A673 (cell line): Measurements from ENCODE around the gene RBM20. TPM values are rescaled to one million over a fixed set of nuclear protein-coding genes. Genes with fewer than 3 reads are reported as not detected.

Source experiments
- BruUV-seq: library from RNA; stranded (reverse); fragments of 400-500 nt; replicated peaks from 2 replicates; lab custom pipeline; 2021; lab: Mats Ljungman, UMichigan
- CTCF ChIA-PET: fragments of 300-600 bp; sonication (Branson Sonifier 250); formaldehyde crosslinking; loops from one replicate; lab custom pipeline; 2022; ENCODE audit warnings: antibody characterized with exemption; lab: Charles Lee
- POLR2A ChIA-PET: fragments of 300-600 bp; sonication (Branson Sonifier 250); formaldehyde crosslinking; loops from one replicate; lab custom pipeline; 2022; ENCODE audit warnings: antibody characterized with exemption; ENCODE audit not compliant: low non-redundant PET; lab: Charles Lee
- DNase-seq: peaks from one replicate; pipeline ENCODE4 v3.0.0-alpha.2; 2015; ENCODE audit warnings: low spot score
- H3K27ac ChIP-seq: fragments of 200-600 bp; sonication (generic); 2 replicates; pipeline ENCODE4 v1.5.1; 2016; ENCODE audit warnings: mixed run types, low read depth, mild to moderate bottlenecking, mixed read lengths, antibody characterized with exemption, low read length; ENCODE audit not compliant: poor library complexity, severe bottlenecking
- H3K27me3 ChIP-seq: fragments of 200-600 bp; sonication (generic); replicated peaks from 2 replicates; pipeline ENCODE4 v1.6.1; 2017; ENCODE audit warnings: mixed run types, low read depth, mild to moderate bottlenecking, mixed read lengths, antibody characterized with exemption, low read length; ENCODE audit not compliant: insufficient read depth, poor library complexity
- H3K36me3 ChIP-seq: fragments of 200-600 bp; sonication (generic); 2 replicates; pipeline ENCODE4 v1.6.1; 2016; ENCODE audit warnings: mixed run types, mild to moderate bottlenecking, mixed read lengths, antibody characterized with exemption, low read length; ENCODE audit not compliant: insufficient read depth, poor library complexity, severe bottlenecking
- H3K4me1 ChIP-seq: fragments of 200-600 bp; sonication (generic); 2 replicates; pipeline ENCODE4 v1.6.1; 2017; ENCODE audit warnings: mixed run types, mild to moderate bottlenecking, mixed read lengths, antibody characterized with exemption, low read length; ENCODE audit not compliant: insufficient read depth, poor library complexity, severe bottlenecking
- H3K4me3 ChIP-seq: fragments of 200-600 bp; sonication (generic); 2 replicates; pipeline ENCODE4 v1.5.1; 2016; ENCODE audit warnings: low read depth, mixed run types, mild to moderate bottlenecking, mixed read lengths, low read length; ENCODE audit not compliant: poor library complexity, severe bottlenecking
- H3K9me3 ChIP-seq: fragments of 200-600 bp; sonication (generic); 2 replicates; pipeline ENCODE4 v1.6.1; 2016; ENCODE audit warnings: mixed run types, low read depth, mild to moderate bottlenecking, mixed read lengths, antibody characterized with exemption, low read length; ENCODE audit not compliant: poor library complexity, severe bottlenecking
- CTCF ChIP-seq: fragments of 300-800, 200-600 bp; sonication (generic); conservative IDR thresholded peaks from 2 replicates; pipeline ENCODE4 v1.5.1; 2017; ENCODE audit warnings: low read depth, mild to moderate bottlenecking, antibody characterized with exemption, low read length, moderate library complexity, mixed read lengths
- EZH2 ChIP-seq: fragments of 200-600 bp; sonication (generic); IDR thresholded peaks from 2 replicates; pipeline ENCODE4 v1.6.1; 2017; ENCODE audit warnings: borderline replicate concordance, low read depth, mild to moderate bottlenecking, mixed read lengths, antibody characterized with exemption, low read length; ENCODE audit not compliant: poor library complexity, severe bottlenecking
- intact Hi-C: fragments of 100-400 bp; cut with micrococcal nuclease; formaldehyde crosslinking; loops from one replicate; pipeline ENCODE4 v1.10.0; 2022; ENCODE audit not compliant: unreplicated experiment
- total RNA-seq: library from RNA; stranded (reverse); gene quantifications from 2 replicates; pipeline ENCODE4 v1.2.3, GENCODE V29; 2021

The RBM20 gene
- total RNA-seq, 1 experiment from 2014 or later = 1.3 TPM

DNA sequence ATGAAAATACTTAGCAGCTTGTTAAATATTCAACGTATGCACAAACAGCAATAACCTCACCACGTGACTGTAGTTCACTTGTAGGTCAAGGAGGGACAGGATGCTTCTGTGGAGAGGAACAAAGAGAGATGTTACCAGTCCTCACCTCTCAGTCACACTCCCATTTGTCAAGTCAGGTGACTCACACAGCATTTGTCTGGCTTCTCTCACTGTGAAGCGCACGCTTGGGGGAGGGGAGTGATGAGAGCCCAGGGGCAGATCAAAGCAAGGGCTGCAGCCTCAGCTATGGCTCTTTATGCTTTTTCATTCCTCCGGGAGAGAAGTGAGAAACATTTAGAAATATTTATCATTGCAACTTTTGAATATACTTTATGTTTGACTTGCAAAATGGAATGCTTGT lies 2.9 kb upstream of the RBM20 start:
- BruUV-seq = no TSS peak
- no peaks in the 10 kb centered on the region for H3K36me3 ChIP-seq
- no peak for TF ChIP-seq CTCF
- no peak for TF ChIP-seq EZH2
- CTCF ChIA-PET = no interaction called here
- POLR2A ChIA-PET = no interaction called here
- H3K27ac ChIP-seq = no peak overlapping the region
- H3K4me3 ChIP-seq = no peak overlapping the region
- DNase-seq = peak; percentile 30
- H3K9me3 ChIP-seq = no peaks in the 10 kb centered on the region
- intact Hi-C loops = no loop called here
- peaks cover 13% of the 10 kb centered on the region for H3K27me3 ChIP-seq
- H3K4me1 ChIP-seq = peaks cover 16% of the 10 kb centered on the region

DNA sequence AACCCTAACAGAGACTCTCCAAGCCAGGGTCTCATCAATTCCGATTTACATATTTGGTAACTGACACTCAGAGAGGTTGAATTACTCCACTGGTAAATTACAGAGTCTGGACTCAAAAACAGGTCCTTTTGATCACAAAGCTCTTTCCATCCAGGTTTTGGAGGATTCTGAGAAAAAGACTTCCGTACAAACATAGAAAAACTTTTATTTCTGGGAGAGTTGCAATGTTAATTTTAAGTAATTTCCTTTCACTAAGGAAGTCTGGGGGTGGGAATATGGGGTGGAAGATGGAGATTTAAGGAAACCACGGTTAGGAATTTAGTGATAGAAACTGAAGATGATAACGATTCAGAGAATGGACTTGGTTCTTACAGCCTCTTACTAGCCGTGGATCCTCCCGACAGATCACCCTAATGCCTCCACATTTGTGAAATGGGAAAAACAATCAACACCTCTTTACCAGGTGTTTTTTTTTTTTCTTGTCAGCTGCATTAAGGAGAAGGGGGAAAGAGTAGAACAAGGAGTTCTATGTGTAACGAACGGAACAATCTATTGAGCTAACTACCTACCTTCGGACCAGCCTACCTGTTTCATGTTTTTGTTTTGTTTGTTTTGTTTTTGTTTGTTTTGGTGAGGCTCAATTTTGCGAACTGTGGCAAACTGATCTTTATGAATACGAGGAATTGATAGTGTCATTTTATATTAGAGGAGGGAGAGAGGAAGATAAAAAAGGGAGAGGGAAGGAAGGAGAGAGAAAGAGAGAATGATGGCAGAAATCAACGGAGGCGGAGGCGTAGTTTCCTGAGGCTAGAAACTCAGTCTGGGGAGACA lies 1.7 kb upstream of the RBM20 start:
- no peaks in the 10 kb centered on the region for H3K9me3 ChIP-seq
- H3K27ac ChIP-seq = no peak overlapping the region
- intact Hi-C loops = no loop called here
- no TSS peak for BruUV-seq
- DNase-seq = no peak
- H3K27me3 ChIP-seq = peaks cover 13% of the 10 kb centered on the region
- H3K36me3 ChIP-seq = no peaks in the 10 kb centered on the region
- CTCF ChIA-PET = no interaction called here
- peaks cover 16% of the 10 kb centered on the region for H3K4me1 ChIP-seq
- POLR2A ChIA-PET = interaction anchor here (0.7 kb wide), 1 partner anchor 82 kb away, joined by 3 read pairs; no protein-coding TSS in a partner anchor
- TF ChIP-seq EZH2 (no peak), CTCF (no peak)
- no peak overlapping the region for H3K4me3 ChIP-seq

GRCh38 chr10:110643035-110643652 lies 992 bp upstream of the RBM20 start:
- ChIA-PET POLR2A (interaction anchor here (0.7 kb wide), 1 partner anchor 1540 kb away, joined by 5 read pairs; the partner anchor contains the start of gene GPAM), CTCF (no interaction called here)
- Histone ChIP-seq H3K27ac (no peak overlapping the region), H3K27me3 (peaks cover 13% of the 10 kb centered on the region), H3K36me3 (no peaks in the 10 kb centered on the region), H3K4me3 (peak overlapping the region; percentile 70), H3K4me1 (peaks cover 20% of the 10 kb centered on the region), H3K9me3 (no peaks in the 10 kb centered on the region)
- TF ChIP-seq EZH2 = no peak
- no peak for TF ChIP-seq CTCF
- DNase-seq = no peak
- intact Hi-C loops = no loop called here
- no TSS peak for BruUV-seq
